Left forelimb (tissue), 1 donor: Measurements from ENCODE around the gene SLC12A8.

Source experiments
- DNase-seq: peaks from one replicate; pipeline ENCODE4 v3.0.0-alpha.2; 2018; ENCODE audit warnings: low spot score

Gene SLC12A8

GRCh38 chr3:125073390-125073905 is 139.1 kb downstream of the SLC12A8 start:
- no peak for DNase-seq

GRCh38 chr3:125072749-125073389 is 139.7 kb downstream of the SLC12A8 start:
- DNase-seq, result no peak

- DNase-seq, result peak; percentile 42
Measured at GRCh38 chr3:125072301-125072700, 140.2 kb downstream of the SLC12A8 start.

- DNase-seq, result peak; percentile 1
Measured at GRCh38 chr3:125069968-125070745, 142.4 kb downstream of the SLC12A8 start.

- DNase-seq, result no peak
Measured at GRCh38 chr3:125069452-125069851, 143.1 kb downstream of the SLC12A8 start.

- peak; percentile 46 for DNase-seq
Measured at GRCh38 chr3:125068265-125068664, 144.3 kb downstream of the SLC12A8 start.

- peak; percentile 30 for DNase-seq
Measured at GRCh38 chr3:125067225-125067624, 145.3 kb downstream of the SLC12A8 start.

GRCh38 chr3:125062904-125063618 is 149.5 kb downstream of the SLC12A8 start:
- no peak for DNase-seq

GRCh38 chr3:125061646-125062045 is 150.9 kb downstream of the SLC12A8 start:
- DNase-seq, result no peak

- no peak for DNase-seq
Measured at GRCh38 chr3:125061170-125061569, 151.4 kb downstream of the SLC12A8 start.

GRCh38 chr3:125059488-125060245 is 152.9 kb downstream of the SLC12A8 start:
- DNase-seq, result no peak

GRCh38 chr3:125058959-125059358 is 153.6 kb downstream of the SLC12A8 start:
- no peak for DNase-seq

- no peak for DNase-seq
Measured at GRCh38 chr3:125058529-125058928, 154.0 kb downstream of the SLC12A8 start.

GRCh38 chr3:125057186-125057850 is 155.2 kb downstream of the SLC12A8 start:
- DNase-seq, result no peak

- DNase-seq, result peak; percentile 87
Measured at GRCh38 chr3:125055913-125056745, 156.4 kb downstream of the SLC12A8 start, which contains the start of gene HEG1. Gene HEG1, minus strand, starts transcription at chr3:125055997. Its CDS starts 107 bp downstream, at chr3:125055890.

- no peak for DNase-seq
Measured at GRCh38 chr3:125055331-125055912, 157.1 kb downstream of the SLC12A8 start.

GRCh38 chr3:125054449-125055329 is 157.9 kb downstream of the SLC12A8 start:
- no peak for DNase-seq

GRCh38 chr3:125054062-125054448 is 158.5 kb downstream of the SLC12A8 start:
- no peak for DNase-seq

- no peak for DNase-seq
Measured at GRCh38 chr3:125053304-125053699, 159.2 kb downstream of the SLC12A8 start.
